ENCODE results near the gene DNAJC1.

GRCh38 chr10:21935439-21936023 lies 68.0 kb downstream of the DNAJC1 start:
- TF ChIP-seq PHF8 (conservative IDR thresholded peaks at IDR 0.05; ENCODE audit: low read depth, low read length), result no peak
- TF ChIP-seq MAX (IDR thresholded peaks at IDR 0.05), result no peak
- TF ChIP-seq TBP (IDR thresholded peaks at IDR 0.05; ENCODE audit: low read depth, low read length), result no peak
- no peak for TF ChIP-seq CBX8 (IDR thresholded peaks at IDR 0.05; ENCODE audit: borderline replicate concordance, low read depth, low read length)
- TF ChIP-seq POLR2A (IDR thresholded peaks at IDR 0.05; ENCODE audit: control extremely low read depth in 1 of 2, low read depth in 2 of 2, low read length in 2 of 2), result no peak
- TF ChIP-seq CEBPB (IDR thresholded peaks at IDR 0.05; ENCODE audit: low read depth, low read length), result no peak
- TF ChIP-seq POLR2AphosphoS5 (IDR thresholded peaks at IDR 0.05; ENCODE audit: low read depth, low read length), result no peak
- no peak for TF ChIP-seq CTCF (IDR thresholded peaks at IDR 0.05; ENCODE audit: control extremely low read depth in 1 of 3, insufficient read depth in 1 of 3, low read depth in 1 of 3, low read length in 3 of 3)
- no peak for TF ChIP-seq USF2 (IDR thresholded peaks at IDR 0.05; ENCODE audit: low read length)
- TF ChIP-seq ATF2 (IDR thresholded peaks at IDR 0.05; ENCODE audit: low read length), result no peak
- no peak for TF ChIP-seq KDM5A (IDR thresholded peaks at IDR 0.05; ENCODE audit: low read length)
